DOHH2 (cell line): ENCODE measurements around the gene FAM107B.

Experiments
- CTCF ChIP-seq: fragments of 200-600 bp; sonication (generic); IDR thresholded peaks from one replicate; pipeline ENCODE4 v1.5.1; 2014; ENCODE audit warnings: antibody characterized with exemption, mild to moderate bottlenecking, low read depth, low read length; ENCODE audit not compliant: poor library complexity, severe bottlenecking
- EZH2phosphoT487 ChIP-seq: fragments of 200-600 bp; sonication (generic); IDR thresholded peaks from 2 replicates; pipeline ENCODE4 v1.6.1; 2017; ENCODE audit warnings: borderline replicate concordance, mild to moderate bottlenecking, antibody characterized with exemption, low read length, moderate library complexity, mixed read lengths

- TF ChIP-seq CTCF (no peak), EZH2phosphoT487 (no peak)
Measured at GRCh38 chr10:14557567-14557966, 217.1 kb downstream of the FAM107B start.
